Loucy (cell line): ENCODE results near the gene TPRA1.

Source experiments
- H2AFZ ChIP-seq: fragments of 200-600 bp; sonication (generic); 2 replicates; pipeline ENCODE4 v1.6.0; 2016; ENCODE audit warnings: antibody characterized with exemption, mild to moderate bottlenecking, low read length, moderate library complexity
- H3F3A ChIP-seq: fragments of 200-600 bp; 2 replicates; pipeline ENCODE4 v1.6.0; 2016; ENCODE audit warnings: antibody characterized with exemption, low read depth, mild to moderate bottlenecking
- H3K27me3 ChIP-seq: fragments of 200-600 bp; sonication (generic); 2 replicates; pipeline ENCODE4 v1.6.1; 2014; ENCODE audit warnings: low read length, mild to moderate bottlenecking; ENCODE audit not compliant: insufficient read depth, poor library complexity, severe bottlenecking
- H3K36me3 ChIP-seq: fragments of 200-600 bp; sonication (generic); 2 replicates; pipeline ENCODE4 v1.6.1; 2016; ENCODE audit warnings: low read length; ENCODE audit not compliant: insufficient read depth
- H3K4me1 ChIP-seq: fragments of 200-600 bp; sonication (generic); 2 replicates; pipeline ENCODE4 v1.5.1; 2014; ENCODE audit warnings: low read length, mild to moderate bottlenecking; ENCODE audit not compliant: insufficient read depth, poor library complexity, severe bottlenecking
- H3K4me2 ChIP-seq: fragments of 200-600 bp; sonication (generic); 2 replicates; pipeline ENCODE4 v1.6.0; 2014; ENCODE audit warnings: antibody characterized with exemption, low read length, low read depth, mild to moderate bottlenecking; ENCODE audit not compliant: poor library complexity, severe bottlenecking
- H3K4me3 ChIP-seq: fragments of 200-600 bp; sonication (generic); 2 replicates; pipeline ENCODE4 v1.5.1; 2014; ENCODE audit warnings: low read length, mild to moderate bottlenecking, mixed read lengths; ENCODE audit not compliant: poor library complexity, severe bottlenecking
- H3K79me2 ChIP-seq: fragments of 200-600 bp; sonication (generic); 2 replicates; pipeline ENCODE4 v1.6.1; 2014; ENCODE audit warnings: low read length; ENCODE audit not compliant: insufficient read depth
- H3K9ac ChIP-seq: fragments of 200-600 bp; sonication (generic); 2 replicates; pipeline ENCODE4 v1.6.0; 2014; ENCODE audit warnings: mild to moderate bottlenecking, low read depth, low read length, moderate library complexity; ENCODE audit not compliant: poor library complexity, severe bottlenecking
- H3K9me2 ChIP-seq: fragments of 200-600 bp; sonication (generic); replicated peaks from 2 replicates; pipeline ENCODE4 v1.6.1; 2016; ENCODE audit warnings: low read depth, low read length, mixed read lengths
- H3K9me3 ChIP-seq: fragments of 200-600 bp; sonication (generic); 2 replicates; pipeline ENCODE4 v1.6.1; 2014; ENCODE audit warnings: mild to moderate bottlenecking, antibody characterized with exemption, low read length, low read depth; ENCODE audit not compliant: insufficient read depth
- H4K20me1 ChIP-seq: fragments of 200-600 bp; sonication (generic); 2 replicates; pipeline ENCODE4 v1.6.0; 2014; ENCODE audit warnings: antibody characterized with exemption, low read length, mild to moderate bottlenecking; ENCODE audit not compliant: insufficient read depth, poor library complexity, severe bottlenecking
- EZH2phosphoT487 ChIP-seq: fragments of 200-600 bp; IDR thresholded peaks from 2 replicates; pipeline ENCODE4 v1.6.1; 2018; ENCODE audit warnings: antibody characterized with exemption, mild to moderate bottlenecking, moderate library complexity, borderline replicate concordance
- TF ChIP-seq, protein P1 (sequence below): fragments of 200-600 bp; sonication (generic); conservative IDR thresholded peaks from 2 replicates; pipeline ENCODE4 v1.5.1; 2014; ENCODE audit warnings: mild to moderate bottlenecking, antibody characterized with exemption, low read length

Gene TPRA1

DNA sequence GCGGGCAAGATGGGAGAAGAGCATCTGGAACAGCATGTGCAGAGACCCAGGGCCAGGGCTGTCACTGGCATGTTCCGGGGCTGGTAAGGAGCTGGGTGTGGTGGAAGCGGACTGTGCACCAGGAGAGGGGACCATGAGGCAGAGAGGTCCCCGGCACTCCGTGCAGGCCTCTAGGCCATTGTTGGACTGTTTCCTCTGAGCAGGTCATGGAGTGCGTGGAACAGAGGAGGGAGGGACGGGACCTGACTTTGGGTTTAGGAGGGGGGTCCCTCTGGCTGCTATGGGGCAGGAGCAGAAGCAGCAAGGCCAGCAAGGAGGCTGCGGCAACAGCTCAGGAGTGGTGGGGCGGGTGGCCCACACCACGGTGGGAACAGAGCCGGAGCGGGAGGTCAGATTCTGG lies 47.1 kb downstream of the TPRA1 start:
- Histone ChIP-seq H3K36me3 (no peaks in the 10 kb centered on the region), H3K79me2 (no peaks in the 10 kb centered on the region), H4K20me1 (no peaks in the 10 kb centered on the region), H3K9ac (no peak overlapping the region), H3K9me3 (no peaks in the 10 kb centered on the region), H3F3A (no peaks in the 10 kb centered on the region), H3K4me1 (peaks cover 5% of the 10 kb centered on the region), H2AFZ (no peak overlapping the region), H3K4me3 (no peak overlapping the region), H3K9me2 (no peaks in the 10 kb centered on the region), H3K27me3 (no peaks in the 10 kb centered on the region), H3K4me2 (no peak overlapping the region)
- no peak for TF ChIP-seq EZH2phosphoT487
- TF ChIP-seq, protein P1, sequence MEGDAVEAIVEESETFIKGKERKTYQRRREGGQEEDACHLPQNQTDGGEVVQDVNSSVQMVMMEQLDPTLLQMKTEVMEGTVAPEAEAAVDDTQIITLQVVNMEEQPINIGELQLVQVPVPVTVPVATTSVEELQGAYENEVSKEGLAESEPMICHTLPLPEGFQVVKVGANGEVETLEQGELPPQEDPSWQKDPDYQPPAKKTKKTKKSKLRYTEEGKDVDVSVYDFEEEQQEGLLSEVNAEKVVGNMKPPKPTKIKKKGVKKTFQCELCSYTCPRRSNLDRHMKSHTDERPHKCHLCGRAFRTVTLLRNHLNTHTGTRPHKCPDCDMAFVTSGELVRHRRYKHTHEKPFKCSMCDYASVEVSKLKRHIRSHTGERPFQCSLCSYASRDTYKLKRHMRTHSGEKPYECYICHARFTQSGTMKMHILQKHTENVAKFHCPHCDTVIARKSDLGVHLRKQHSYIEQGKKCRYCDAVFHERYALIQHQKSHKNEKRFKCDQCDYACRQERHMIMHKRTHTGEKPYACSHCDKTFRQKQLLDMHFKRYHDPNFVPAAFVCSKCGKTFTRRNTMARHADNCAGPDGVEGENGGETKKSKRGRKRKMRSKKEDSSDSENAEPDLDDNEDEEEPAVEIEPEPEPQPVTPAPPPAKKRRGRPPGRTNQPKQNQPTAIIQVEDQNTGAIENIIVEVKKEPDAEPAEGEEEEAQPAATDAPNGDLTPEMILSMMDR: no peak

DNA sequence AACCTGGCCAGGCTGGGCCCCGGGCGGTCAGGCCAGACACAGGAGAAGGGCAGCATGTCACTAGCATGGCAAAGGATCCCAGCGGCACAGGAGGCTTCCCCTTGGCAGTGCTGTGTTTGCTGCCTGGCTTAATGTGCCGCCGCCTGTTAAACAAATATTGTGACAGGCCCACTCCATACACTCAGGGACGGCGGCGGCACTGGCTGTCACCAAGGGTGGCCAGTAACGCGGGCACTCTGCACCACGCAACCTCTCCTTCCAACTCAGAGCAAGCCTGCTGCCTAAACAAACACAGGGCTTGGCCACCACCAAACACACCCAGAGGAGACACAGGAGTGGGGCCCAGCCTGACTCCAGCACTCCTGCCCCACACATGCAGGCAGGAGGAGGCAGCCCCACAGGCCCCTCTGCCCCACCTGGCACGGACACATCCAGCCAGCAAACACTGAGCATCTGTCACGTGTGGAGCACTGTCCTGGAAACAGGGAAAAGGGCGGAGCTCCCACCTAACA lies 48.0 kb downstream of the TPRA1 start:
- TF ChIP-seq EZH2phosphoT487: no peak
- TF ChIP-seq, protein P1: no peak
- Histone ChIP-seq H3F3A (no peaks in the 10 kb centered on the region), H3K36me3 (no peaks in the 10 kb centered on the region), H3K4me1 (peaks cover 5% of the 10 kb centered on the region), H3K27me3 (no peaks in the 10 kb centered on the region), H3K79me2 (no peaks in the 10 kb centered on the region), H4K20me1 (no peaks in the 10 kb centered on the region), H3K4me2 (no peak overlapping the region), H3K4me3 (no peak overlapping the region), H3K9ac (no peak overlapping the region), H2AFZ (no peak overlapping the region), H3K9me2 (no peaks in the 10 kb centered on the region), H3K9me3 (no peaks in the 10 kb centered on the region)

DNA sequence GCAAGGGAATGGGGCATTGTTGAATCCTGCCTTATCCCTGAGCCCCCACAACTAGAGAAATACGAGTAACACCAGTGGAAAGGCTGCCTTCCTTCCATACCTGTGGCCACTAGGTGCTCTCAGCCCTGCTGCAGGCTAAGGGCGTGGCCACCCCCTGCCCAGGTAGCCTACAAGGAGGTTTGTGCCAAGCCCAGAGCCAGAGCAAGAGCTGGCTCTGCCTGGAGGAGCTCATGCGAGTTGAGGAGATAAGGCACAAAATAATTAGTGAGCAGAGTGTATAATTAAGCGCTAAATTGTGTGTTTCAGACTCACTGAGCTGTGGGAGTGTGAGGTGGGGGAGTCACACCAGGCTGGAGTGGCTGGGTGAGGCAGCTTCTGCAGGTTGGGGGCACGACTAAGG lies 49.2 kb downstream of the TPRA1 start:
- Histone ChIP-seq H3F3A (no peaks in the 10 kb centered on the region), H3K27me3 (no peaks in the 10 kb centered on the region), H2AFZ (no peak overlapping the region), H4K20me1 (no peaks in the 10 kb centered on the region), H3K4me1 (peaks cover 3% of the 10 kb centered on the region), H3K79me2 (no peaks in the 10 kb centered on the region), H3K4me2 (no peak overlapping the region), H3K36me3 (no peaks in the 10 kb centered on the region), H3K4me3 (no peak overlapping the region), H3K9me2 (no peaks in the 10 kb centered on the region), H3K9me3 (no peaks in the 10 kb centered on the region), H3K9ac (no peak overlapping the region)
- TF ChIP-seq, protein P1: no peak
- TF ChIP-seq EZH2phosphoT487: no peak
